ENCODE results near the gene GPR101.
A peak's percentile ranks its signal among the peaks of the same experiment; 100 is the strongest.

The GPR101 gene, protein sequence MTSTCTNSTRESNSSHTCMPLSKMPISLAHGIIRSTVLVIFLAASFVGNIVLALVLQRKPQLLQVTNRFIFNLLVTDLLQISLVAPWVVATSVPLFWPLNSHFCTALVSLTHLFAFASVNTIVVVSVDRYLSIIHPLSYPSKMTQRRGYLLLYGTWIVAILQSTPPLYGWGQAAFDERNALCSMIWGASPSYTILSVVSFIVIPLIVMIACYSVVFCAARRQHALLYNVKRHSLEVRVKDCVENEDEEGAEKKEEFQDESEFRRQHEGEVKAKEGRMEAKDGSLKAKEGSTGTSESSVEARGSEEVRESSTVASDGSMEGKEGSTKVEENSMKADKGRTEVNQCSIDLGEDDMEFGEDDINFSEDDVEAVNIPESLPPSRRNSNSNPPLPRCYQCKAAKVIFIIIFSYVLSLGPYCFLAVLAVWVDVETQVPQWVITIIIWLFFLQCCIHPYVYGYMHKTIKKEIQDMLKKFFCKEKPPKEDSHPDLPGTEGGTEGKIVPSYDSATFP

DNA sequence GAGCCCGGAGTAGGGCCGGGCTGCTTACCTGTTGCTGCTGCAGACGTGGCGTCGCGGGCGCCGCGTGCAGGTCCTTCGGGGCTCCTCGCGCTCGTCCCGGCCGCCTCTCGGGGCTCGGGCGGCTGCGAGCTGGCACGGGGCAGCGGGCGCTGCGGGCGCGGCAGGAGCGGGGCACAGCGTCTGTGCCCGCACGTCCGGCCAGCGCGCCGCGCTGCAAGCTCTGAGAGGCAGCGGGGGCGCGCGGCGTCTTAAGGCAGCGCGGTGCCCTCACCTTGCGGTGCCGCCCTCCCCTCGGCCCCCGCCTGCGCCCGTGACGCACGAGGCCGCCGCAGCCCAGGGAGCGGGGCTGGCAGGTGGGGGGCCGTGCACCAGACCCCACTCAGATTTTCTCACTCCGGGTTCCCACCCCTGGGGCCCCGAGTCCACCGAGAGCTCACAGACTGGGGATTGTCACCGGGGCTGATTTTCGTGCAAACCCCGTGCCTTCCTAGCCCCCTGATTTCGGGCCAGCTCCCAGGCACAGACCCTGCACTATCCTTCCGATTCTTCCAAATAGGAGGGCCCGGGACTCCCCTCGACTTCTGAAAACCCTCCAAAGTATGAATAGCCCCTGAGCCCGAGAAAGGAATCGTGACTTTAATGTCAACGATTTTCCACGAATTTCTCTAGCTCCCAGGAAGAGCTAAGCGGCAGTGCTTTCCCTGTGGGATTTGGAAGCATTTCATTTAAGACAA lies at the start of gene GPR101:
Gene GPR101 (minus strand): TSS at position 222 of the 734 bp plus-strand sequence. CDS start 2,321 bp downstream, outside the sequence.
- DNase-seq (ENCODE audit: low read depth in 2 of 2) = no peak

DNA sequence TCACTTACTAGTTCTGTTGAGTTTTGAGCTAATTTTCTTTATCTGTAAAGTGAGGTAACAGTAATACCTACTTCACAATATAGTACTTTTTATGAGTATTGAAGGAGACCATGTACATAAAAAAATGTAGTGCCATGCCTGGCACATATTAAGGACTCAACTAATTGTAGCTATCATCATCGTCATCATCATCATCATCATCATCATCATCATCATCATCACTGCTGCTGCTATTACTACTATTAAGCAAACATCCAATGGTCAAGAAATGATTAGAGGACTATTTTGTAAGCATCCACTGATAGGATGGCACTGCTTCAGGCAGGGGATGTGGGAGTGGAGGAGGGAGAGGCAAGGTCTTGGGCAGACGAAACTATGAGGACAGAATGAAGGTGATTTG lies 47.4 kb upstream of the GPR101 start:
- DNase-seq (ENCODE audit: low read depth in 2 of 2) = no peak

DNA sequence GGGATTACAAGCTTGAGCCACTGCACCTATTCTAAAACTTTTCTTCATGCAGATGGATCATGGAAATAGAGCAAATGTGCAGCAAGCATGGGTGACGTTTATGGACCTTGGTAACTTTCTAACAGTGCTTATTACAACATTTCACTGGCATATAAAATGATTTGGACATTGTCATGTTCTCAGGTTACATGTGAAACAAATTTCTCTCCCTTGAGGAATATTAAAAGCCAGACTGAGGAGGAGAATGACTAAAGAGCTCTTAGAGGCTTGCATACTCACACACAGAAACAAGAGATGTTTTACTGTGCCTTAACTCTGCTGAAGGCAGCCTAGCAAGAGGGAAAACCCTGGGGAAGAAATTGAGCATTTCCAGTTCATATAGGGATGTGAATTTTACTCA lies 38.6 kb upstream of the GPR101 start:
- DNase-seq (ENCODE audit: low read depth in 2 of 2) = no peak

DNA sequence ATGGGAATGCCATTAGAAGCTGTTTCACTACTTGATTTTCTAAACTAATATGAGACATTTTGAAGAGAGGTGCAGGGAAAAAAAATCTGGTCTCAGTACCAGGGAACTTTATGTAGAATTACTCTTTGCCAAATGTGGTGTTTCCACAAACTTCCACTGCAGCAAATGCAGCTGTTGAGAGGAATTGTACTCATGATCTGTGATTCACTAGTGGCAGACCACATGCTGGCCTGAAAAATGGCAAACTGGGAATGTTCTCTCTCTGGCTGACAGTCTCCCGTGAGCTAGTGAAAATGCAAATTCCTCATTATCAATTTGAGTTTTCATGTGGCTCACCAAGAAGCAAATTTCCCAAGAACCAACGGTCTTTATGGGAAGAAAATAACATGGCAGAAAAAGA lies 37.8 kb upstream of the GPR101 start:
- DNase-seq (ENCODE audit: low read depth in 2 of 2) = no peak

DNA sequence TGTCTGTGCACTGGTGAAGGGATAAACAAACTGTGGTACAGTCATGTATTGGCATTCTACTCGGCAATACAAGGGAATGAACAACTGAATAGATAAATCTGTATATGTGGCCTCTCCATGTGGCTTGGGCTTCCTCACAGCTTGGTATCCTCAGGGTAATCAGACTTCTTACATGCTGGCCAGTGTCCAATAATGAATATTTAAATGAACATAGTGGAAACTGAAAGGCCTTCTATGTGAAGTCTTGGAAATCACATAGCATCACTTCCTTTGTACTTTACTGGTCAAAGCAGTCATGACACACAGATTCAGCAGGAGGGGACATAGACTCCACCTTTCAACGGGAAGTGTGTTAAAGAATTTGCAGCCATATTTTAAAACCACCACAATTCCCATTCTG lies 33.4 kb upstream of the GPR101 start:
- no peak for DNase-seq (ENCODE audit: low read depth in 2 of 2)

DNA sequence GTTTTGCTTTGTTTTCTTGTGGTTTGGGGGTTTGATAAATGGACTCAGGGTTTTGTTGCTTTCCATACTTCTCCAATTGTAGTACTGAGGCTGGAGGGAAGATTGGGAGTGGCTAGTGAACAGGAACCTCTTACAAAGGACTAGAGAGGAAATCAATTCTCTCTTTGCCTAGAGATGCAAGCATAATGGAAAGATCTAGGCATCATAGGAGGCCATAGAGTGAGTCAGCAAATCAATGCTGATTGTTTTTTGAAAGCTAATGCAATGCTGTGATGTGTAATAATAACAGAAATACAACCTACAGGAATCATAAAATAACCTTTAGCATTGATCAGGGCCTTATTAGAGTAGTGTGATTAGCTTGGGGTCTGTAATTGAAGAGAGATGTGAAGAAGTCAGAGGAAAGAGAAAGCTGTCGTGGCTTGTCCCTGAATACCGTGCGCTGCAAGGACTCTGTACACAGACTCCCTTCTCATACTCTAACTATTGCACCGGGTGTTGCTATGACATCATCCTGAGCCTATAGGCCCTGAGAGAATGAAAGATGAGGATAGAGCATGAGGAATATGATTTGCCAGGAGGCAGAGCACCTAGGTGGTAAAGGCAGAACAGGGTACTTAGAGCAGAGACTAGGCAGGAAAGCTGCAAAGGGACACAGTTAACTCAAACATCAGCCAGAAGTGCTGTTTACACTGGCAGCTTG lies 29.3 kb upstream of the GPR101 start:
- DNase-seq (ENCODE audit: low read depth in 2 of 2) = no peak

DNA sequence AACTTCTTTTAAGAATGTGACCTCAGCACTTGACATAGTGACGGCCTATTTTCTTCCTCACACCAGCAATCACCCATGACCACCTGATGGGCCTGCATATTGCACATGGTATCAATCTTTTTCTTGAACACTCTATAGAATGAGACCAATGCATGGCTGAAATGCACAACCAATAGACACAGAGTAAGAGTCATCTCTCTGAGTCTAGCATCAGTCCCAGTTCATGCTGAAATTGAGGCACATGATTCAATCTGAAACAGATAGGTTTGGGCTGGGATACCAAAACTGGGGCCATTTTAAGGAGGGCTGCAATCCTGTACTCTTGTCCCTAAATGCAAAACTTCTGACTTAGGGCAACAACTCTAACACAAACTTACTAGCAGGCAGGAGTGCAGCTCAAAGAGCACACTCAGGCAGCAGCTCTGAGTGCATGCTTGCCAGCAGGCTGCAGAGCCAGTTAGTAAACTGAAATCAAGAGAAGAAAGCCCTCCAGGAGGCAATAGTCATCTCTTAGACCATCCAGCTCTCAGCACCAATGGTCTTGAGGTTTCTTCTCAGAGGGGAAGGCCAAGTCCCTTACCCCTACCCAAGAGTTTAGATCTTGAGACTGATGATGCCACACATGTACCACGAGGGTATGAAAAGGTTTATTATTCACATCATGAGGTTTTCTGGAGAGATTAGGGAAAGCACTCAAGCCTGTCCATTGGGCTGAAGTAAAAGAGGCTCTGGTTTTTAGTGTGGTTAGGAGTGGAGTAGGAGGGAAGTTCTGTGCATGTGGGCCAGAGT lies 24.7 kb upstream of the GPR101 start:
- DNase-seq (ENCODE audit: low read depth in 2 of 2) = no peak

DNA sequence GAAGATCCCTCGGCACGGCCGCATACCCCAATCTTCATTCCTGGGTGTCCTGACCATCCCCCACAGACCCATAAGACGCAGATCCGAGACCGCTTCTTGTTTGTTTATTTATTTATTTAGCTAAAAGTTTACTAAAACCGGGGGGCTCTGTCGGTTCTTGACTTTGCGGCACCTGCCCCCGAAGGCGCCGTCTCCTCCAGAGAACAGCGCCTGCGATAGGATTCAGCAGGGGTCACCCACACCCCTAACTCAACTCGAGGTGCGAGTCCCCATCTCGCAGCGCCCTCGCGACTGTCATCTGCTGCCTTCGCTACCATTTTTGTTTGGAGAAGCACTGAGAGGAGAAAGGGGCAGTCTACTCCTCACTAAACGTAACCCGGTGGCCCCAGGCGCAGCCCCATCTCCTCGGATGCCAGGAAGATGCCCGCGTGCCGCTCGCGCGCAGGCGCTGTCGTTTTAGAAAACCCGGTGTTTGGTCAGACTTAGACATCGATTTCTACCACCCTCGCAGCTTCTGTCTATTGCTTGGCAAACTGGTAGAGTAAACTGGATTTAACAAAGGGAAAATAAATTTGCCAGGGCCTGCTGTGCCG lies 18.9 kb upstream of the GPR101 start:
- DNase-seq (ENCODE audit: low read depth in 2 of 2) = peak in 1 of 2 donors; percentile 13

DNA sequence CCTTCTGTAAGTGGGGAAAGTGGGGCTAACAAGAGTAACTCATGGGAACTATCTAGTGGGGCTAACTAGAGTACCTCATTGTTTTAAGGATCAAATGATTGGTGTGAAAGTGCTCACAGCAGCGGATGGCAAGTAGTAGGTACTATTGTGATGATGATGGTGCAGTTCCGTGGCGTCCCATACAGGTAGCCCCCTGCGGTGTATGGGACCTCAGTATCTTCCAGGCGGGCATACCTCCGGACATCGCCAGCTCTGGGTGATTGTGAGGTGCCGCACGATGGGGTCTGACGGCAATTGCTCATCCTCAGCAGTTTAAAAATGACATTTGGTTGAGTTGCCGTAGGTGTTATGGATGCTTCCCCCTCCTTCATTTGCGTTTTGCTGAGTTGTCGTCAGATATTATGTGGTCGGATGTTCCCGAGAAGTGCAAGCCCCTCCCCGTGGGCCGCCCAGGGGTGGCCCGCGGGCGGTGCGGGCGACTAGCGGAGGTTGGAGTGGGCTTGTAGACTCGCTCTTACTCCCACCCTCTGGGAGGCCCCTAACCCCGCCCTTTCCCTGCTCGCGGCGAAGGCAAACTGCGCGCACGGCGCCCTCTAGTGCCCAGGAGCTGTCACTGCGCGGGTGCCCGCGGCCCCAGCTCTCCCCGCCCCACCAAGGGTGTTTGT lies 18.3 kb upstream of the GPR101 start:
- peak; percentile 59 to 66 for DNase-seq (ENCODE audit: low read depth in 2 of 2)

DNA sequence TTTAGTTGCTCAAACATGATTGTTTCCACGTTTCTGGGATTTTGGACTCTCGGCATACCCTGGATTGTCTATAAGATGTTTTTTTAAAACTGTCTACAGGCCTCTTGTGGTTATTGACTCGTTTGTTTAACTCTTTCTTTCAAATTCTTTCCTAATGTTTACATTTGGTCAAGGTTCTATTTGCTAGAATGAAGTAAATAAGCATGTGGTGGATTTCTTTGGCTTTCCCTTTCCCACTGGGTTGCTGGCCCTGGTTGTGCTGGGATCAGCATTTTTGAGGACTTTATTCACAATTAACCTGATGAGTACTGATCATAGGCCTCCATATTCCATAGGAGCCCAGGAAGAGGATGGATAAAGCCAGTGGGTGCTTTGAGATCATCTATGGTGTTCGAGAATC lies 11.1 kb upstream of the GPR101 start:
- no peak for DNase-seq (ENCODE audit: low read depth in 2 of 2)

DNA sequence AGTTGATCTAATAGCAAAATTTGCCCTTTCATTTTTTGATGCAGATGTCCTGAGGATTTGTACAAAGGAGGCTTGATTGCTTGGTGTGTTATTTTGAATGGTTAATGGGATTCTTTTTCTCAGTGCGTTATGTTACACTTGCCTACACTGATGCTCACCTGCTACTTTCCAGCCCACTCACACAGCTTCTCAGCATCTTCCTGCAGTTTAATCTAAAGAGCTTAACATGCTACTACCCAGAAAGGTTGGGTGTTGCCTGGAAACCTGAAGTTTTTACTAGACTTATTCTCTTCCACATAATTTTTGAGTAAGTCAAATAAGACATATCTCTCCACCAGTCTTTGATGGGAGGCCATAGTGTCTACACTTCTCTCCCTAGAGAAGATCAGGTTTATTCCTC lies 9.9 kb upstream of the GPR101 start:
- DNase-seq (ENCODE audit: low read depth in 2 of 2) = no peak

DNA sequence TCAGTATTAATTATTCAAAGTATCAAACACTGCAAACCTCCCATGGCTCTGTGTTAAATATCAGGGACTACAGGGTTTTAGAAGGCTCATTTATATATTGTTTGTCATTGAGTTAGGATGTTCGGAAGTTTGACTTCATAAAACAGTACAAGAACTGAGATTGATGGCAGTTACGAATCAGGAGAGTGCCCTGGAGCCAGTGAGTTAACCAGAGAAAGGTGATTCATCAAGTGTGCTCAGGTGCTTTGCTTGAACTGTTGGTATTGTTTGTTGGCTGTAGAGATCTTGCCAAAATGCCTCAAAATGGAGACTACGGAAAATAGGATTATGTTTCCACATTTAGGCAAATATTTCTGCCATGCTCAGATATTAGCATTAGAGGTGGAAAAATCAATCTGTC lies 7.5 kb upstream of the GPR101 start:
- no peak for DNase-seq (ENCODE audit: low read depth in 2 of 2)

DNA sequence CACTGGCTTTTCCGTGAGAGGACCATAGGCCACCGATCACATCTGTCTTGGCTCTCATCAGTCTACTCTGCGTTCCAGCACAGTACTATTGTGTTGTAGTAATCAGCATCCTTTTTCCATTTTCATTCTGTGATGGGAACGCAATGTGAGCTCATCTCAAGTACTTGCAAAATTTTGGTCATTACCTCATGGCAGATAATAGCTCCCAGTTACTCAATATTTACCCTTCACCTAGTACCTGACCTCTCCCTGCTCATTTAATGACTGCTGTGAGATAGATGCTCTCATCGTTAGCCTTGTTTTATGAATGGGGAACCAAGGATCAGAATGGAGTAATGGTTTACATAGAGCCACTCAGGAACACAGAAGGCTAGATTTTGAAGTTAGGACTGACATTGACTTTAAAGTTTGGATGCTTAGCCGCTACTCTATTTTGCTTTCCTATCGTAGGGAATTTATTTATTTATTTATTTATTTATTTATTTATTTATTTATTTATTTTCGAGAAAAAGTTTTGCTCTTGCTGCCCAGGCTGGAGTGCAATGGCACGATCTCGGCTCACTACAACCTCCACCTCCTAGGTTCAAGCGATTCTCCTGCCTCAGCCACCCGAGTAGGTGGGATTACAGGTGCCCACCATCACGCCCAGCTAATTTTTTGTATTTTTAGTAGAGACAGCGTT lies 6.5 kb upstream of the GPR101 start:
- no peak for DNase-seq (ENCODE audit: low read depth in 2 of 2)

DNA sequence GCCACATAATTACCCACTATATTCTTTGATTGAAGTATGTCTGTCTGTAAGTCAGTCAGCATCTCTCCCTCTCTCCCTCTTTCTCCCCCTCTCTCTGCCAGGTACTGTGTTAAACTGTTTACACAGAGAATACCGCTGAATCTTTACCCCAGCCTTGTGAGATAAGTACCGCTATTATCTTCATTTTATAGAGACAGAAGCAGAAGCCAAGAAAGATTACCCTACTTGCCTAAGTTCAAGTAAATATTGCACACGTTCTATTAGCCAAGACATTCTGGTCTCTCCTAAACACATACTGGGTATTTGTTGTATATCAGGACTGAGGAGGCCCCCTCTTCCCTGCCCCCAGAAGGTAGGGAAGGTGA lies 695 bp upstream of the GPR101 start:
- DNase-seq (ENCODE audit: low read depth in 2 of 2) = no peak

DNA sequence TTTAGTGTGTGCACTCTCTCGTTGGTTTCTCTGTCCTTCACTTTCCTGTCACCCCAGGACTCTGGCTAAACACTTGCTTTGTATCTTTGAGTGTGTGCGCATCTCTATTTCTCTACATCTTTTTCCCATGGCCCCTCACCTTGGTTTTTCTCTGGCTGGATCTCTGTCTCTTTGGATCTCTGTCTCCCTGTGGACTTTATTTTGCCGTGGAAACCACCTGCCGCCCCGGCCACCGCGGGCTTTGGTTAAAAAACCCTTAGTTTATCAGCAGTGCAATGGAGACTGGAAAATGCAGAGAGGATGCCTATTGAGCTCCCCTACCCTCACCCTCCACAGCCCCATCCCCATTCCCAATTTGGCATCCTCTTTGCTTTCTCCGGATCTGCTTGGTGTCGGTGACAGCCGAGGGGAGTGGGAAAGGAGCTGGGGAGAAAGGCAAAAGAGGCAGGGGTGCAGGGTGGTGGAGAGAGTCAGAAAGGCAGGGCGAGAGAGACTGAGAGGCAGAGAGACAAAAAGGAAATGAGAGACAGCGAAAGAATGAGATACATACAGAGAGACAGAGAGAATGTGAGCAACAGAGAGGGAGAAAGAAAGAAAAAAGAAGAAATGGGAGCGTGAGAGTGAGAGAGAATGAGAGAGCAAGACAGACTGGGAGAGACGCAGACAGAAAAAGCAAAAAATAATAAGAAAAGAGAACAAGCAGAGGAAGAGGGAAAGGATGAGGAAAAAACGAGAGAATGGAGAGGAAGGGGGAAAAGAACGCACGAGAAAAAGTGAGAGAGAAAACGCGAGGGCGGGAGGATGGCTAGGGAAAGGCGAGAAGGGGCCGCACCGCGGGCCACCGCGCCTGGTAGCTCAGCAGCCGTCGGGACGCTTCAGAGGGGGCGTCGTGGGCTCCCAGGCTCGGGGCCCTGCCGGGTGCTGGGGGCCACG lies 688 bp downstream of the GPR101 start:
- DNase-seq (ENCODE audit: low read depth in 2 of 2) = no peak

DNA sequence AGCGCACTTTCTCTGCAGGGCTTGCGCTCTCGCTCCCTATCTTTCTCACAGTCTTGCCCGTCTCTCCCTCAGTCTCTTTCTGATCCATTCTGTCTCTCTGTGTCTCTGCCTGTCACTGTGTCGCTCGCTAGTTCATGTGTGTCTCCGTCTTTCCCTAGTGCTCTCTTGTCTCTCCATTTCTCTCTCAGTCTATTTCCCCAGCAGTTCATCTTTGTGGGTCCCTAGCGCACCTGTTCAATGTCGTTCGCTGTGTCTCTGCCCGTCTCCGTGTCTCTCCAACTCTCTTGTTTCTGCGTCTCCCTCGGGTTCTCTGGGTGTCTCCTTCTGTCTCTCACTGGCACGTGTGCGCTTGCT lies 1.5 kb downstream of the GPR101 start:
- DNase-seq (ENCODE audit: low read depth in 2 of 2) = no peak

DNA sequence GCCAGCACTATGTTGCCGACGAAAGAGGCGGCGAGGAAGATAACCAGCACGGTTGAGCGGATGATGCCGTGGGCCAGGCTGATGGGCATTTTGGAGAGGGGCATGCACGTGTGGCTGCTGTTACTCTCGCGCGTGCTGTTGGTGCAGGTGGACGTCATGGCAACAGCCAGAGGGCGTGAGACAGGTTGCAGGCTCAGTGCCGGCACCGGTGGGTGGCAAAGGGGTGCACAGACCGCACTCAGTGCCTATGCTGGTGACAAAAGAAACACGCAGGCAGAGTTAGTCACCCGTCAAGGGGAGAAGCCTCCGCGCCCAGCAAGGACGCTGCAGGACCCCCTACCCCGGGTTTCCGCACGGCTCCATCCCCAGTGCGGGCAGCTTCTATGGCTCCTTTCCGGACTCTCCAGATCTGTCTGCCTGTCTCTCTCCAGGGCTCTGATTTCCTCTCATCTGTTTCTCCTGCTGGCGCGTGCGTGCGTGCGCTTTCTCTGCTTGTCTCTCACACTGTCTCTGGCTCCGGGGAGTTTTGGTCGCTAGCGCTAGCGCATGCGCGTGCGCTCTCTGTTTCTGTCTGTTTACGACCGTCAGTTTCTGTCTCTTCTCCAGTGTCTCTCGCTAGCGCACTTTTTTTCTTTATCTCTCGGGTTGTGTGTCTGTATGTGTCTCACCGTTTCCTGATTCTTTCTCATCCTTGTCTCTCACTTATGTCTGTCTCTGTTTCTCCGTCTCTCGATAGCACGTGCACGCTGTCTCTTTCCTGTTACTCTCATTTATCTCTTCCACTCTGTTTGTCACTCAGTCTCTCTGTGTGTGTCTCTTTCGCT lies 2.1 kb downstream of the GPR101 start:
- peak; percentile 11 to 40 for DNase-seq (ENCODE audit: low read depth in 2 of 2)

DNA sequence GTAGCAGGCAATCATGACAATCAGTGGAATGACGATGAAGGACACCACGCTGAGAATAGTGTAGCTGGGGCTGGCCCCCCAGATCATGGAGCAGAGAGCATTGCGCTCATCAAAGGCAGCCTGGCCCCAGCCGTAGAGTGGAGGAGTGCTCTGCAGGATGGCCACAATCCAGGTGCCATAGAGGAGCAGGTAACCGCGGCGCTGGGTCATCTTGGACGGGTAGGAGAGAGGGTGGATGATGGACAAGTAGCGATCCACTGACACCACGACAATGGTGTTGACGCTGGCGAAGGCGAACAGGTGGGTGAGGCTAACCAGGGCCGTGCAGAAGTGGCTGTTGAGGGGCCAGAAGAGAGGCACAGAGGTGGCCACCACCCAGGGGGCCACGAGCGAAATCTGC lies 2.8 kb downstream of the GPR101 start:
- DNase-seq (ENCODE audit: low read depth in 2 of 2) = no peak
